RWPE1 (cell line): ENCODE results near the gene NSD1.

Experiments
- CTCF ChIA-PET: fragments of 350-600 bp; sonication (Branson Sonifier 250); formaldehyde crosslinking; extraction: SDS; loops from one replicate; lab custom pipeline; 2021; lab: Yijun Ruan, JAX
- POLR2A ChIA-PET: fragments of 400-600 bp; formaldehyde crosslinking; extraction: SDS; loops from one replicate; lab custom pipeline; 2020; ENCODE audit warnings: antibody characterized with exemption; ENCODE audit not compliant: low non-redundant PET; lab: Yijun Ruan, JAX
- DNase-seq: peaks from one replicate; pipeline ENCODE4 v3.0.0; 2012; ENCODE audit warnings: low spot score
- H3K27ac ChIP-seq: fragments of 450-650 bp; 2 replicates; pipeline ENCODE4 v1.5.1; 2017
- CTCF ChIP-seq: fragments of 450-650 bp; conservative IDR thresholded peaks from 2 replicates; pipeline ENCODE4 v1.5.1; 2017; ENCODE audit warnings: low read depth, mild to moderate bottlenecking

Gene NSD1

GRCh38 chr5:177179431-177179830 is 45.9 kb downstream of the NSD1 start:
- ChIA-PET POLR2A (no interaction called here), CTCF (interaction anchor here (0.6 to 0.9 kb wide), 3 partner anchors 7 to 272 kb away, joined by 3 to 5 read pairs (median 3); no protein-coding TSS in a partner anchor)
- H3K27ac ChIP-seq, result no peak overlapping the region
- TF ChIP-seq CTCF, result no peak
- no peak for DNase-seq

GRCh38 chr5:177183142-177183541 is 49.6 kb downstream of the NSD1 start:
- no peak overlapping the region for H3K27ac ChIP-seq
- POLR2A ChIA-PET, result no interaction called here
- no peak for TF ChIP-seq CTCF
- CTCF ChIA-PET, result no interaction called here
- DNase-seq, result no peak

GRCh38 chr5:177183766-177184360 is 50.3 kb downstream of the NSD1 start:
- no peak for DNase-seq
- TF ChIP-seq CTCF, result no peak
- H3K27ac ChIP-seq, result no peak overlapping the region
- CTCF ChIA-PET, result no interaction called here
- POLR2A ChIA-PET, result no interaction called here

GRCh38 chr5:177185993-177186392 is 52.4 kb downstream of the NSD1 start:
- ChIA-PET CTCF (interaction anchor here (0.5 kb wide), 1 partner anchor 26 kb away, joined by 6 read pairs; no protein-coding TSS in a partner anchor), POLR2A (no interaction called here)
- TF ChIP-seq CTCF, result no peak
- no peak overlapping the region for H3K27ac ChIP-seq
- DNase-seq, result no peak

- H3K27ac ChIP-seq, result no peak overlapping the region
- DNase-seq, result no peak
- ChIA-PET POLR2A (interaction anchor here (1.6 kb wide), 1 partner anchor 10 kb away, joined by 4 read pairs; no protein-coding TSS in a partner anchor), CTCF (interaction anchor here (0.6 to 1.0 kb wide), 2 partner anchors 8 to 1005 kb away, joined by 3 to 4 read pairs; no protein-coding TSS in a partner anchor)
- TF ChIP-seq CTCF, result no peak
Observed at GRCh38 chr5:177186645-177187044, 53.1 kb downstream of the NSD1 start.

GRCh38 chr5:177188775-177189174 is 55.2 kb downstream of the NSD1 start:
- H3K27ac ChIP-seq, result no peak overlapping the region
- ChIA-PET POLR2A (no interaction called here), CTCF (interaction anchor here (0.7 kb wide), 1 partner anchor 106 kb away, joined by 4 read pairs; no protein-coding TSS in a partner anchor)
- no peak for DNase-seq
- TF ChIP-seq CTCF, result no peak
